H9 (cell line): Measurements from ENCODE around the gene CD19. TPM values are rescaled to one million over a fixed set of nuclear protein-coding genes. Genes with fewer than 3 reads are reported as not detected.

Experiments used
- DNase-seq: peaks from one replicate; pipeline ENCODE4 v3.0.0-alpha.2; 2017
- H2AFZ ChIP-seq: one replicate; pipeline ENCODE4 v1.6.1; 2013; ENCODE audit warnings: mild to moderate bottlenecking, low read length, control low read depth, moderate library complexity
- H2AK5ac ChIP-seq: 2 replicates; pipeline ENCODE4 v1.6.1; 2013; ENCODE audit warnings: low read length, control low read depth, mixed read lengths; ENCODE audit not compliant: insufficient read length
- H2BK120ac ChIP-seq: one replicate; pipeline ENCODE4 v1.6.1; 2013; ENCODE audit warnings: low read depth, mild to moderate bottlenecking, low read length, control low read depth, inconsistent platforms; ENCODE audit not compliant: poor library complexity, severe bottlenecking
- H2BK12ac ChIP-seq: 2 replicates; pipeline ENCODE4 v1.6.1; 2013; ENCODE audit warnings: low read length, control low read depth, mixed read lengths, low read depth; ENCODE audit not compliant: insufficient read length
- H2BK15ac ChIP-seq: 2 replicates; pipeline ENCODE4 v1.6.1; 2013; ENCODE audit warnings: low read depth, low read length, control low read depth
- H2BK20ac ChIP-seq: one replicate; pipeline ENCODE4 v1.6.1; 2013; ENCODE audit warnings: low read depth, mild to moderate bottlenecking, low read length, control low read depth, inconsistent platforms; ENCODE audit not compliant: poor library complexity, severe bottlenecking
- H2BK5ac ChIP-seq: 2 replicates; pipeline ENCODE4 v1.6.1; 2013; ENCODE audit warnings: low read length, control low read depth, mixed read lengths; ENCODE audit not compliant: insufficient read length
- H3K14ac ChIP-seq: 2 replicates; pipeline ENCODE4 v1.6.1; 2013; ENCODE audit warnings: low read length, control low read depth; ENCODE audit not compliant: insufficient read depth
- H3K18ac ChIP-seq: 2 replicates; pipeline ENCODE4 v1.6.1; 2013; ENCODE audit warnings: low read depth, mild to moderate bottlenecking, mixed read lengths, low read length, control low read depth; ENCODE audit not compliant: insufficient read length
- H3K23ac ChIP-seq: 2 replicates; pipeline ENCODE4 v1.6.1; 2013; ENCODE audit warnings: low read length, control low read depth, mixed read lengths, low read depth; ENCODE audit not compliant: insufficient read length
- H3K23me2 ChIP-seq: 2 replicates; pipeline ENCODE4 v1.6.1; 2013; ENCODE audit warnings: low read depth, mild to moderate bottlenecking, mixed read lengths, low read length, control low read depth; ENCODE audit not compliant: insufficient read length, poor library complexity, severe bottlenecking
- H3K27ac ChIP-seq: 2 replicates; pipeline ENCODE4 v1.5.1; 2013; ENCODE audit warnings: low read length, control low read depth, mixed read lengths, low read depth; ENCODE audit not compliant: insufficient read length
- H3K27me3 ChIP-seq: 2 replicates; pipeline ENCODE4 v1.6.1; 2013; ENCODE audit warnings: low read length, control low read depth, inconsistent platforms; ENCODE audit not compliant: insufficient read depth
- H3K4ac ChIP-seq: 2 replicates; pipeline ENCODE4 v1.6.1; 2013; ENCODE audit warnings: low read depth, mild to moderate bottlenecking, control low read depth, inconsistent platforms, low read length, moderate library complexity
- H3K4me1 ChIP-seq: 2 replicates; pipeline ENCODE4 v1.6.1; 2013; ENCODE audit warnings: low read length, control low read depth, inconsistent platforms; ENCODE audit not compliant: insufficient read depth
- H3K4me2 ChIP-seq: 2 replicates; pipeline ENCODE4 v1.6.1; 2013; ENCODE audit warnings: low read length, control low read depth, mixed read lengths; ENCODE audit not compliant: insufficient read length, insufficient read depth
- H3K56ac ChIP-seq: 2 replicates; pipeline ENCODE4 v1.6.1; 2013; ENCODE audit warnings: low read depth, mild to moderate bottlenecking, mixed read lengths, low read length, control low read depth; ENCODE audit not compliant: insufficient read length
- H3K79me1 ChIP-seq: 2 replicates; pipeline ENCODE4 v1.6.1; 2013; ENCODE audit warnings: low read depth, mild to moderate bottlenecking, moderate library complexity, low read length, control low read depth, inconsistent platforms; ENCODE audit not compliant: insufficient read depth, poor library complexity, severe bottlenecking
- H3K79me2 ChIP-seq: 2 replicates; pipeline ENCODE4 v1.6.1; 2013; ENCODE audit warnings: low read length, control low read depth, inconsistent platforms; ENCODE audit not compliant: insufficient read depth
- H3K9ac ChIP-seq: 2 replicates; pipeline ENCODE4 v1.6.1; 2013; ENCODE audit warnings: low read length, control low read depth, mixed read lengths; ENCODE audit not compliant: insufficient read length; ENCODE audit errors: extremely low read depth
- H3K9me3 ChIP-seq: one replicate; pipeline ENCODE4 v1.6.1; 2013; ENCODE audit warnings: low read depth, low read length, inconsistent platforms; ENCODE audit not compliant: control insufficient read depth
- H3T11ph ChIP-seq: one replicate; pipeline ENCODE4 v1.6.1; 2013; ENCODE audit warnings: mild to moderate bottlenecking, low read length, control low read depth, inconsistent platforms
- H4K20me1 ChIP-seq: one replicate; pipeline ENCODE4 v1.6.1; 2013; ENCODE audit not compliant: control insufficient read depth, insufficient read length, insufficient read depth
- H4K5ac ChIP-seq: 2 replicates; pipeline ENCODE4 v1.6.1; 2013; ENCODE audit warnings: low read depth, mild to moderate bottlenecking, mixed read lengths, low read length, control low read depth; ENCODE audit not compliant: insufficient read length
- H4K8ac ChIP-seq: replicated peaks from 2 replicates; pipeline ENCODE4 v1.6.1; 2013; ENCODE audit warnings: low read length, control low read depth, mixed read lengths, low read depth; ENCODE audit not compliant: insufficient read length
- H4K91ac ChIP-seq: 2 replicates; pipeline ENCODE4 v1.6.1; 2013; ENCODE audit warnings: low read depth, mild to moderate bottlenecking, moderate library complexity, mixed read lengths, low read length, control low read depth; ENCODE audit not compliant: insufficient read length
- H3K27ac Mint-ChIP-seq, 3 experiments: 2 replicates in 2 of 3; 3 replicates in 1 of 3; pipeline ENCODE4 v1.8.0; 2020 to 2021; ENCODE audit warnings: mixed read lengths in 3 of 3, mild to moderate bottlenecking in 1 of 3, moderate library complexity in 1 of 3
- H3K27me3 Mint-ChIP-seq: 2 replicates; pipeline ENCODE4 v1.8.0; 2021; ENCODE audit warnings: low read depth, mild to moderate bottlenecking, moderate library complexity, mixed read lengths
- H3K36me3 Mint-ChIP-seq, 3 experiments: 2 replicates in 2 of 3; 3 replicates in 1 of 3; pipeline ENCODE4 v1.8.0; 2020 to 2021; ENCODE audit warnings: low read depth in 3 of 3, mixed read lengths in 3 of 3; ENCODE audit not compliant: insufficient read depth in 1 of 3
- H3K4me1 Mint-ChIP-seq, 2 experiments: 2 replicates each; pipeline ENCODE4 v1.8.0; 2020; ENCODE audit warnings: mixed read lengths in 2 of 2
- H3K4me3 Mint-ChIP-seq, 2 experiments: 2 replicates in 1 of 2; 3 replicates in 1 of 2; pipeline ENCODE4 v1.8.0; 2020 to 2021; ENCODE audit warnings: mild to moderate bottlenecking in 2 of 2, mixed read lengths in 2 of 2, moderate library complexity in 1 of 2
- H3K9me3 Mint-ChIP-seq, 2 experiments: 2 replicates in 1 of 2; 3 replicates in 1 of 2; pipeline ENCODE4 v1.8.0; 2020; ENCODE audit warnings: mild to moderate bottlenecking in 2 of 2, mixed read lengths in 2 of 2, moderate library complexity in 1 of 2
- WGBS: extraction: QIAGEN DNeasy Blood & Tissue Kit; methylation state at CpG from one replicate; pipeline ENCODE4 v1.1.7; 2013; ENCODE audit warnings: missing lambda C conversion rate, low lambda C conversion rate, mixed read lengths; ENCODE audit not compliant: insufficient read length; ENCODE audit errors: extremely low coverage; 5-methylcytosine and 5-hydroxymethylcytosine counted together
- total RNA-seq: library from RNA; stranded (reverse); gene quantifications from 2 replicates; pipeline ENCODE4 v1.2.1, GENCODE V29; 2021
- TF ChIP-seq, protein P1 (sequence below): fragments of 200-600 bp; sonication (generic); conservative IDR thresholded peaks from 3 replicates; pipeline ENCODE4 v1.8.0; 2021; ENCODE audit warnings: antibody characterized with exemption, mild to moderate bottlenecking

The CD19 gene
- total RNA-seq, 1 experiment from 2014 or later = 0.50 TPM

DNA sequence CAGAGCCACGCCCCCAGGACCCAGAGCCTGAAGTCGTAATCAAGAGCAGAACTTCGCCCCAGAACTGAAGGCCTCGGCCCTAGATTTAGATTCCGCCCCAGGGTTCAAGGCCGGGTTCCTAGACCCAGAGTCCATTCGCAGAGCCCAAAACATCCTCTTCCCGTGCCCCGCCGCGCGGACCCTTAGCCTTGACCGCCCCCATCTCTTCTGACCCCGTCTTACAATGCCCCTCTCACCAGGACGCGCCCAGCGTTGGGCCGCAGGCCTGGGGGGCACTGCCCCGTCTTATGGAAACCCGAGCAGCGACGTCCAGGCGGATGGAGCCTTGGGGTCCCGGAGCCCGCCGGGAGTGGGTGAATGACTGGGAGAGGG lies 5.0 kb downstream of the CD19 start:
- Histone ChIP-seq H4K5ac (no peak overlapping the region), H3K14ac (no peak overlapping the region), H3K4me2 (no peak overlapping the region), H3T11ph (no peak overlapping the region), H4K91ac (no peak overlapping the region), H4K20me1 (no peaks in the 10 kb centered on the region), H3K79me2 (no peaks in the 10 kb centered on the region), H2BK20ac (no peak overlapping the region), H3K27ac (no peak overlapping the region), H3K56ac (no peak overlapping the region), H3K9ac (no peak overlapping the region), H2BK15ac (no peak overlapping the region), H3K4ac (no peak overlapping the region), H3K23me2 (peaks cover 5% of the 10 kb centered on the region), H3K27me3 (no peaks in the 10 kb centered on the region), H4K8ac (no peak overlapping the region), H2BK120ac (no peak overlapping the region), H3K9me3 (no peaks in the 10 kb centered on the region), H3K4me1 (no peaks in the 10 kb centered on the region), H3K23ac (no peak overlapping the region), H2AK5ac (no peak overlapping the region), H3K79me1 (no peaks in the 10 kb centered on the region), H2BK12ac (no peak overlapping the region), H2BK5ac (no peak overlapping the region), H3K18ac (no peak overlapping the region), H2AFZ (no peak overlapping the region)
- no peak for DNase-seq
- peak overlapping the region in 1 of 3 experiments; percentile 40; a peak in 1 of 7 replicates for H3K27ac Mint-ChIP-seq
- H3K36me3 Mint-ChIP-seq = no peaks in the 10 kb centered on the region; a peak in 1 of 7 replicates
- TF ChIP-seq, protein P1, sequence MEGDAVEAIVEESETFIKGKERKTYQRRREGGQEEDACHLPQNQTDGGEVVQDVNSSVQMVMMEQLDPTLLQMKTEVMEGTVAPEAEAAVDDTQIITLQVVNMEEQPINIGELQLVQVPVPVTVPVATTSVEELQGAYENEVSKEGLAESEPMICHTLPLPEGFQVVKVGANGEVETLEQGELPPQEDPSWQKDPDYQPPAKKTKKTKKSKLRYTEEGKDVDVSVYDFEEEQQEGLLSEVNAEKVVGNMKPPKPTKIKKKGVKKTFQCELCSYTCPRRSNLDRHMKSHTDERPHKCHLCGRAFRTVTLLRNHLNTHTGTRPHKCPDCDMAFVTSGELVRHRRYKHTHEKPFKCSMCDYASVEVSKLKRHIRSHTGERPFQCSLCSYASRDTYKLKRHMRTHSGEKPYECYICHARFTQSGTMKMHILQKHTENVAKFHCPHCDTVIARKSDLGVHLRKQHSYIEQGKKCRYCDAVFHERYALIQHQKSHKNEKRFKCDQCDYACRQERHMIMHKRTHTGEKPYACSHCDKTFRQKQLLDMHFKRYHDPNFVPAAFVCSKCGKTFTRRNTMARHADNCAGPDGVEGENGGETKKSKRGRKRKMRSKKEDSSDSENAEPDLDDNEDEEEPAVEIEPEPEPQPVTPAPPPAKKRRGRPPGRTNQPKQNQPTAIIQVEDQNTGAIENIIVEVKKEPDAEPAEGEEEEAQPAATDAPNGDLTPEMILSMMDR = no peak
- H3K27me3 Mint-ChIP-seq = peaks cover 15% of the 10 kb centered on the region
- no CpG with 5 or more reads among the region's 26 CpGs for WGBS
- H3K9me3 Mint-ChIP-seq = no peaks in the 10 kb centered on the region
- H3K4me3 Mint-ChIP-seq = peak overlapping the region in 1 of 2 experiments; percentile 66; a peak in 2 of 5 replicates
- peaks cover 5 to 6% of the 10 kb centered on the region in 2 experiments for H3K4me1 Mint-ChIP-seq
